HG03442 (cell line): Measurements from ENCODE around the gene PDZD2.
"Not testable (repeated sequence)": the region's sequence is repeated elsewhere in the genome, so short reads cannot be mapped to it uniquely, and the experiment has no call there.

ENCODE experiments used
- ATAC-seq: cut with Tn5 transposase; IDR thresholded peaks from one replicate; pipeline ENCODE4 v1.9.1; 2021; ENCODE audit warnings: mild to moderate bottlenecking, moderate library complexity; ENCODE audit not compliant: unreplicated experiment

PDZD2 gene

DNA sequence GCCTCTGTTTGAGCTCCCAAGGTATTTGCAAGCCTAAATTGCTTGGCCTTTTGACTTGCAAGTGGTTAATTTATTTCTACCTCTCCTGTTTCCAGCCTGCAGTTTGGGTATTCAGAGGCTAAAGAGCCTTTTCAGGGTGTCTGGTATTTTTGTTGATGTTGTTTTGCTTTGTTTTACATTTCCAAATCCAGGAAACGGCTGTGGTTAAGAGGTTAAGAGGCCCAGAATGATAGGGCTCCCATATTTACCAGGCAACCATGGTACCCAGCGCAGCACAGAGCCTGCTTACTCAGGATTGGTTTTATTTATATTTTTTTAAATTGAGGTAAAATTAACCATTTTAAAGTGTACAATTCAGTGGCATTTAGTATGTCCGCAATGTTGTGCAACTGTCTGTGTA is 92.1 kb downstream of the PDZD2 start:
- ATAC-seq, result no peak

GRCh38 chr5:31731710-31732301 is 92.9 kb downstream of the PDZD2 start:
- ATAC-seq, result no peak

GRCh38 chr5:31732821-31733220 is 93.9 kb downstream of the PDZD2 start:
- not testable (repeated sequence) for ATAC-seq

GRCh38 chr5:31733371-31733770 is 94.4 kb downstream of the PDZD2 start:
- ATAC-seq, result no peak

DNA sequence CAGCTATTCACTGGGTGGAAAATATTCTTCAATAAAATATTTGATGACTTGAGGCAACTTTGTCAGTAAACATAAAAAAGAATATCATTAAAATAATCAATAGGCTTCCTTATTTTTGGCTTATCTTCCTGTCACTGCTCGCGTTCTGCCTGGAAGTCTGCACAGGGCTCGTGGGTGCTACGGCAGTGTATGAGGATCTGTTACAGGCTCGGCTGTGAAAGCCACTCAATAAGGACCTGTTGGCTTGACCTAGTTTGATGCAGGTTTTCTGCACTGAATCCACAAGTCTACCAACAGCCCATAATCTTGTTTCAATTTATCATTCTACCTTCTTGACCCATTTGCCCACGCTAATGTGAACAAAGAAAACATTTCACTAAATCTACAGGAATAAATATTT is 97.2 kb downstream of the PDZD2 start:
- ATAC-seq, result no peak

- ATAC-seq, result no peak
Observed at GRCh38 chr5:31738199-31738598, 99.3 kb downstream of the PDZD2 start.

DNA sequence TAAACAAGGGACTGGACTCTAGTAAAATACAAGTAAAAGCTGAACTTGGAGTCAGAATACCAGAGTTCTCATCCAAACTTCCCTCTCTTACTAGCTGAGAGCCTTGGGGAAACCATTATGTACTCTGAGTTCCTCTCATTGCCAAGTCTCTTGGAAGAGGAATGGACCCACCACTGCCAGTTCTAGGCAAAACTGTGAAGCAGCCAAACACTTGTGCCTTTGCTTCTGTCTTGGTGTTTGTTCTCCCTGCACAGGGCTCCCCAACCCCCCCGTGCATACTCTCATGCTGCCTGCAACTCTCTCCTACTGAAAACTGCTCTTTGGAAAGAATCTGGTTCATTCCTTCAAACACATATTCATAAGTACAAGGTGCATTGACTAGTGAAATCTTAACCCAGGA is 102.6 kb downstream of the PDZD2 start:
- no peak for ATAC-seq

GRCh38 chr5:31743678-31744077 is 104.7 kb downstream of the PDZD2 start:
- no peak for ATAC-seq

DNA sequence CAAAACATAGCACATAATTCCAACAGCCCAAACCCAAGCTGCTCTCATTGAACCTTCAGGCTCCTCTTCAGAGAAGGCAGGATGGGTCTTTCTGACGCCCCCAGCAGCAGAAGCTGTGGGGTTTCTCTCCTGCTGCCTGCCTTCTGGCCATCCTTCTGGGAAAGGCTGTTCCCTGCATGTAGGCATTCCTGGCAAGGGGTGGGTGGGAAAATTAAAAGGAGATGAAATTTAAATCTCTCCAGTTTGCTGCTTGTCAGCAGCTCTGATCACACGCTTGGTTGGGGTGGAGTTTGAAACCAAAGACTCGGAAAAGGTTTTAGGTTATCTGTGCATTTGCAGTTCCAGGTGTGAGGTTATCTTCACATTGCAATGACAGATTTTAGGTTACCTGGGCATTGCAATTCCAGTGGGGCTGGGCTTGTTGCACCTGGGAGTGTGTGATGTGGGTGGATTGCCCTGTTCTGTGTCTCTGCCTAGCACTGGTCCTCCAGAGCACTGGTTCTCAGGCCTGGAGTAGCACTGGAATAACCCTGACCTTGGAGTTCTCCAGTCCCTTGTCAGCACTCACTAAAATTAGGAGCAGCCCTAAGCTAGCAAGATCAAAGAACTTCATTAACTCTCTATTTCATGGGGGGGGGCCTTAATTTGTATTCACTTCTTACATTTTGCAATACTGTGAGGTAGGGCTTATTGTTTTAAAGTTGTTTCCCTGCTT is 109.7 kb downstream of the PDZD2 start:
- no peak for ATAC-seq

DNA sequence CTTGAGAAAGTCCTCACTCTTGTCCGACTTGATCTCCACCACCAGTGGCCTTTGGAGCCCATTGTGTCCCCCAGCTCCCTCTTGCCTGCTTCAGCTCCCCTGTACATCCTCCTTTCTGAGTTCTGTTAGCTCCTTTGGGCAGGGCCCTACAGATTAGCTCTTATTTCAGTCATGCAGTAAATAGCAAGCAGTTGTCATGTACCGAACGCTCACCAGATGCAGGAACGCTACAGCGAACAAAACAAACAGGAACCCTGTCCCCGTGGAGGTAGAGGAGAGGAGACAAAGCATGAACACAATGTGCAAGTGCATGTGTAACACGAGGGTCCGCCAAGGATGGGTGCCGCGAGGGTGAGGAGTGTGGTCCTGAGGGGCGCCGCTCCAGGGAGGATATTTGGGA is 111.3 kb downstream of the PDZD2 start:
- no peak for ATAC-seq

- ATAC-seq, result no peak
Observed at GRCh38 chr5:31751610-31752009, 112.7 kb downstream of the PDZD2 start.

DNA sequence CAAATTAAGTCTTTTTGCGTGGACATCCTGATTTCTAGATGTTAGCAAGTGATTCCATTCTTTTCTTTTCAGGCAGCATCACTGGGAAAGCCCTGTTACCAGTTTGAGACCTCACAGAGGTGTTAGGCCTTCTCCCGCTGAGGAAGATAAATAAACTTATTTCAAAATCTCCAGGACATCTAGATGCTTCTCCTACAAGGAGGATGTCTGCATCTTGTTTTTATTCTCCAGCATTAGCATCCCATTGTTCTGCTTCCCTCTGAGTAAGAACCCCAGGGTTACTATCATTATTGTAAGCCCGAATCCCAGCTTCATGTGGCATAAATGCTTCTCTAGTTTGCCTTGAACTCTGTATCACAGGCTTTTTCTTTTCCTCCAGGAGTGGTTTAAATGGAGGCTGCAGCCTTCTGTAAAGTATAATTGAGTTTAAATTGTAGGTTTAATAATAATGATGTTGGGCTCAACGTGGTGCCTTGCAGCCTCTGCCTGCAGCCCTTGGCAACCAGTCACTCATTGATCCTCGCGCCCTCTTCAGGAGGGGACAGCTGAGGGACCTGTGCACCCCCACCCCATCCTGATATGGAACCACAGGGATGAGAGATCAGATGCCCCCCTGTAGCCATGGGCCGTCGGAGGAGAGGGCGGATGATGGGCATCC is 114.9 kb downstream of the PDZD2 start:
- ATAC-seq, result no peak

DNA sequence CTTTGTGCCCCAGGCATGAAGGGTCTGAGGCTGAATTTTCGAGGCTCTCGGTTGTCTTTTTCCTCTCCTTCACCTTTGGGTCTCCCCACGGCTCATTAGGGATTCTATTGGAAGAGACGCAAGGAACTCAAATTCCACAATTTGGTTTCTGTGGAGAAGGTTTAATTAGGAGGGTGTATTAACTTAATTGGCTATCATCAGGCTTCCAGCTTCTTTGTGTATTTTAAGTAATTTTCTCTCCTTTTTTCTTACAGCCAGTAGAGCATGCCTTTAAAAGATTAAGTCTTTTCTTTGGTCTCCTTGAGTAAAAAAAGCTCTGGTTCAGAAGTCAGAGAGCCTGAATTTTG is 115.4 kb downstream of the PDZD2 start:
- no peak for ATAC-seq

GRCh38 chr5:31754741-31755675 is 116.1 kb downstream of the PDZD2 start:
- no peak for ATAC-seq

GRCh38 chr5:31755676-31756230 is 116.8 kb downstream of the PDZD2 start:
- ATAC-seq, result no peak

DNA sequence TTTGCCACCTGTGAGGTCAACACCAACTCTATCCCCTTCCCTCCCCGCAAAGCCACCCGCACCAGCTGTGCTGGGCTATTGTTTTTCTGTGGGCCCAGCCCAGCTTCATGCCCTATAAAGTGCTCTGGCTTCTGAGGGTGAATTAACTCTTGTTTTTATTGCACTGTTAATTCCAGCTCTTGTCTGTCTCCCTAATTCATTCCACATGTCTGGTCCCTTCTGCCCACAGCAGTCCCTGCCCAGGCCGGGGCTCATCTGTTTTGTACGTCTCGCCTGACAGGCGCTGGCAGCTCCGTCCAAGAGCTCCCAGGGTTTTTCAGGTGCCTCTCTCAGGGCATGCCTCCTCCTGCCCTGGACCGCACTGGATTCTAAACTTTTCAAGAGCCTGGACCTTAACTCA is 118.9 kb downstream of the PDZD2 start:
- no peak for ATAC-seq

DNA sequence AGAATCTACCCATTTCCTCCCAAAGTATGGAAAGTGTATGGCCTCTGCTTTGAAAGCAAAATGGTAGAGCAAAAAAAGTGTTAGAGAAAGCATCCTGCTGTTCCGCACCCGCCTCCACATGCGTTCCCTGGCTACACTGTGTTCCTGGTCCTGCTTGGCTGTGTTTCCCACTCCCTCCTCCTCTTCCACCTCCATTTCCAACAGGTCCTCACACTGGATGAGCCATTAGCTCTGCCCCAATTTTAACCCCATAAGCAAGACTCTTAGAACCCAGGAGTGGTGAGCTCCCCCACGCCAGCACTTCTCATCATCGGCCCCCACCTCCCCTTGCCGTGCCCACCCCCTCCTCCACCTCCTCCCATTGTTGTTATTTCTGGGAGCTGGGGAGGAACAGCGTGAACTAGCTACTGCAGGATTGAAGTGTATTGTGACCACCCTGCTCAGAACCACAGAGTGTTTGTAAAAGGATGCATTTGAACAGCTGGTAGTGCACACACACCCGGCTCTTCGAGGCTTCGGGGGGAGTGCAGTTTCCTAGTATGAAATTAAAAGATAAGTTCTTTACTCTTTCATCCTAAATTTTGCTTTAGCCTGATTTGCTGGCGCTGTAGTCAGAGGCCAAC is 120.0 kb downstream of the PDZD2 start:
- ATAC-seq, result no peak

GRCh38 chr5:31759925-31760324 is 121.0 kb downstream of the PDZD2 start:
- no peak for ATAC-seq

GRCh38 chr5:31761877-31762276 is 122.9 kb downstream of the PDZD2 start:
- ATAC-seq, result no peak

DNA sequence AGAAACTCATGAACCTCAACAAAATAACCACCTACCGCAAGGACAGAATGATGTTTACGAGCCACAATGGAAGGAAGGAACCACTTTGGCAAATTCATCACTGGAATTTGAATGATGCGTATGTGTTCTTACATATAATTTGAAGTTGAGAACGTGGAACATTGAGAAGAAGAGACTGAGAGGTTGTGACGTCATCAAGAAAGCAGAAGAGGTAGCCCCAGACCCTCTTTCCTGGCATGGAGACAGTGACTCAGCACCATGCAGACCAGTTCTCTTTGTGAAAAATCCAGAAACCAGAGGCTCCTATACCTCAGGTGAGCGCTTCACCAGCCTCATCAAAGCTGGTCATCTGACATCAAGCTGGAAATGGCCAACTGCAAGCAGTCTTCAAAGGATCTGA is 124.5 kb downstream of the PDZD2 start:
- ATAC-seq, result no peak

GRCh38 chr5:31764687-31765086 is 125.8 kb downstream of the PDZD2 start:
- ATAC-seq, result not testable (repeated sequence)
